Measurements from ENCODE around the gene OR2D2.
"Not testable (repeated sequence)": the region's sequence is repeated elsewhere in the genome, so short reads cannot be mapped to it uniquely, and the experiment has no call there.

Gene OR2D2, protein sequence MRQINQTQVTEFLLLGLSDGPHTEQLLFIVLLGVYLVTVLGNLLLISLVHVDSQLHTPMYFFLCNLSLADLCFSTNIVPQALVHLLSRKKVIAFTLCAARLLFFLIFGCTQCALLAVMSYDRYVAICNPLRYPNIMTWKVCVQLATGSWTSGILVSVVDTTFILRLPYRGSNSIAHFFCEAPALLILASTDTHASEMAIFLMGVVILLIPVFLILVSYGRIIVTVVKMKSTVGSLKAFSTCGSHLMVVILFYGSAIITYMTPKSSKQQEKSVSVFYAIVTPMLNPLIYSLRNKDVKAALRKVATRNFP

GRCh38 chr11:6892400-6892799 lies at the start of gene OR2D2:
OR2D2 (minus strand) TSS chr11:6892500; CDS start chr11:6892500, 0 bp downstream.
- no peak for DNase-seq

- DNase-seq = no peak
Observed at GRCh38 chr11:6941970-6942369, 49.7 kb upstream of the OR2D2 start.

GRCh38 chr11:6932145-6932544 lies 39.8 kb upstream of the OR2D2 start:
- no peak for DNase-seq

- DNase-seq = no peak
Observed at GRCh38 chr11:6931146-6931713, 38.9 kb upstream of the OR2D2 start.

- DNase-seq = no peak
Observed at GRCh38 chr11:6928916-6929315, 36.6 kb upstream of the OR2D2 start.

- DNase-seq = peak; percentile 6
Observed at GRCh38 chr11:6927030-6927617, 34.8 kb upstream of the OR2D2 start.

- DNase-seq = peak; percentile 76
Observed at GRCh38 chr11:6926208-6927029, 34.1 kb upstream of the OR2D2 start, which contains the start of gene ZNF215. ZNF215 (plus strand) TSS chr11:6926426; CDS start chr11:6932273, 5,847 bp downstream.

DNA sequence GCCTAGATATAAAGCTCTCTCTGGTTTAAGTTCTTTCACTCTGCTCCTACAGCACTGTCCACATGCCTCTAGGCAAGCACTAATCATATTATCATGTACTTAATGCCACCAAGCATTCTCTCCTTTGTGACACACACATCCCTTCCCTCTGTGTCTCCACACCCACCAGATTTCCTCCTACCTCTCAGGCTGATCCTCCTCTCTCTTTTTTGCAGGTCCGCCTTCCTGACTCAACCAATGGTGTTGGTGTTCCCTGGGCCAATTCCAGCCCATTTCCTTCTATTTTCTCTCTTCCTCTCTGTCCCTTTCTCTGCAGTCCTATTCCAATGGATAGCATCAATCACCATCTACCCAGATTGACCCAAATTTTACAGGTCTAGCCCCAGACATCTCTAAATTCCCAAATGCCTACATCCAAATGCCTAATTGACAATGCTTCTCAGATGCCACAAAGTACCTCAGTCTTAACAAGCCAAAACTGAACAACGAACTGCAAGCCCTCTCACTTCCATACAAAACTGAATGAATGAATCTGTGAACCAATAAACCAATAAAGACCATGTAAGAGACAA lies 33.4 kb upstream of the OR2D2 start:
- no peak for DNase-seq

- no peak for DNase-seq
Observed at GRCh38 chr11:6925007-6925577, 32.8 kb upstream of the OR2D2 start.

DNA sequence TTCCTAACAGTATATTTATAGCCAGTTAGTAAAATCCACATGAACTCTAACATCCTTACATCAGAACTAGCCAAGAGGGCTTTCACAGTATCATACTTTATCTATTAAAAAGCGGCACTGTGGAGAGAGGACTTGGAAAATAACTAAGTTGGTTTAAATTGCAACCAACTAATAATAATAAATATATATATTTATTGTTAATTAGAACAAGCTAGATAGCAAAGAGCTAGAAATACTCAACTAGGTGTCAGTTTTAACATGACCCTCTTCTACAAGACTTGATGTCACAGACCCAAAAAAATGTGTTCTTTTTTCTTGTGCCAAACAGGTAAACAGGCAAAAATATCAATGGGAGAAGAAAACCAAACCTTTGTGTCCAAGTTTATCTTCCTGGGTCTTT lies 28.4 kb upstream of the OR2D2 start, which contains the start of gene OR2D3:
Gene OR2D3, plus strand, starts transcription at position 301 of the 400 bp plus-strand sequence. Its CDS starts 0 bp downstream, at position 301.
- DNase-seq = no peak

DNA sequence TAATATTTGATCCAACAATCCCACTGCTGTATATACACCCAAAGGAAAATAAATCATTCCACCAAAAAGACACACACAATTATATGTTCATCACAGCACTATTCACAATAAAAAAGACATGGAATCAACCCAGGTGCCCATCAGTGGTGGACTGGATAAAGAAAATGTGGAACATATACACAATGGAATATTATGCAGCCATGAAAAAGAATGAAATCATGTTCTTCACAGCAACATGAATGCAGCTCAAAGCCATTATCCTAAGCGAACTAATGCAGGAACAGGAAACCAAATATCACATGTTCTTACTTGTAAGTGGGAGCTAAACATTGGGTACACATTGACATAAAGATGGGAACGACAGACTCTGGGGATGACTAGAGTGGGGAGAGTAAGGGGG lies 27.4 kb upstream of the OR2D2 start:
- no peak for DNase-seq

DNA sequence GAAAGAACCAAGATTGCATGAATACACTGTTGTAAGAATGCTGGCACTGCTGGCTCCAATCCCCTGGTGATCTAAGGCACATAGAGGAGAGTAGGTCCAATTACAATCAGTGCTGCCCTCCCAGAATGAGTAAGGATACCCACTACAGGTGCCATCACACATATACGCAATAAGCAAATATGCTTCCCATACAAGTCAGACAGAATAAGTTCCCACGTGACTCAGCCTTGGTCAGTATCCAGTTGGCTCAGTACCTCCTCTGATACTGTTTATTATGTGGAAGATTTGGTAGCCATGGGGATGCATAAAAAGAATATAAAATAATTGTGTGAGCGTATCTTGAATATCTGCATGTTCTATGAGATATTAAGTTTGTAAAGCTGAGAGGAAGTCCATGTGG lies 19.6 kb upstream of the OR2D2 start:
- DNase-seq = no peak

- no peak for DNase-seq
Observed at GRCh38 chr11:6911378-6911777, 19.1 kb upstream of the OR2D2 start.

- not testable (repeated sequence) for DNase-seq
Observed at GRCh38 chr11:6904804-6905203, 12.5 kb upstream of the OR2D2 start.

DNA sequence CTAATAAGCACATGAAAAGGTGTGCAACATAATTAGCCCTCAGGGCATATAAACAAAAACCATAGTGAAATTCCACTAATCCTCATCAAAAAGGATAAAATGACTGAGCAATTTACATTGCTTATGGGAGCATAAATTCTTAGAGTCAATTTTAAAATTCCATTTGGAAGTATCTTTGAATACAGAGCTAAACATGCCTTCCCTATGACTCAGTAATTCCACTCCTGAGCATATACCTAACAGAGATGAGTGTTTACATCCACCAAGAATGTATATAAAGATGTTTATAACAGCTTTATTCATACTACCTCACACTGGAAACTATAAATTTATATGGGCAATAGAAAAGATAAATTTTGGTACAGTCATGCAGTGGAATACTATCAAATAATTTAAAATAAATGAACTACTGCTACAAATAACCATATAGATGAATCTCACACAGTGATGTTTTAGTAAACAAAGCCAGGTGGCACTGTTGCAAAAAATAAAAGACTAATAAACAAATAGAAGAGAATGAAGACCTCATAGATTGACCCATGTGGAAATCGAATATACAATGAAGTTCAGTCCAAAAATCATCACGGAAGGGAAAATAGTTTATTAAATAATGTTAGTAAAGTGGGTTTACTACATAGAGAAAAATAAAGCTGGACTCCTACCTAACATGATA lies 8.2 kb upstream of the OR2D2 start:
- no peak for DNase-seq

DNA sequence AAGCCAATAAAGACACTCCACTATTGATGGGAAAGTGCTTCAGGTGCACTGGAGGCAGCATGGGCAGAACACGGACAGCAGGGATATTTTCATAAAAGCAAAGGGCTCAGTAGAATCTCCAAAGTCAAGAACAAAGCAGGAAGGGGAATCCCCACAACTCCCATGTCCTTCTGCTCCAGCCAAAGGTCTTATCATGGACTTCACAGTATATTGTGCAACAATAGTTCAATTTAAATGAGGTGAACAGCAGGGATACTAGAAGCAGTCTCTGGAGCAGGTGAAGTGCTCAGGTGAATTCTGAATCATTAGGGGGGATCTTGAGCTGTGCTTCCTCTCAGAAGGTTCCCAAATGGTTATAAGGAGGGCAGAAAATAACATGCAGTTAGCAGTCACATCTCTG lies 6.6 kb upstream of the OR2D2 start:
- no peak for DNase-seq

DNA sequence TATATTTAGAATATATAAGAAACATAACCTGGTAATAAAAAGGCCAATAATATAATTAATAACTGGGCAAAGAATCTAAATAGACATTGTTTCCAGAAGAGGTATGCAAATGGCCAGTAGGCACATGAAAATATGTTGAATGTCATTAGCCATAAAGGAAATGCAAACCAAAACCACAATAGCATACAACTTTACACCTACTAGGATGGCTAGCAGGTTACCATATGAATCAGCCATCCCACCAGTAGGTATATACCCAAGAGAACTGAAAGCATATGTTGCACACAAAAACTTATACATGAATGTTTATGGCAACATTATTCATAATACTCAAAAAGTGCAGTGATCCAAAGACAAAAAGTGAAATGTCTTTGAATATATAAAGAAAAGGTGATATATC lies 2.7 kb upstream of the OR2D2 start:
- no peak for DNase-seq

DNA sequence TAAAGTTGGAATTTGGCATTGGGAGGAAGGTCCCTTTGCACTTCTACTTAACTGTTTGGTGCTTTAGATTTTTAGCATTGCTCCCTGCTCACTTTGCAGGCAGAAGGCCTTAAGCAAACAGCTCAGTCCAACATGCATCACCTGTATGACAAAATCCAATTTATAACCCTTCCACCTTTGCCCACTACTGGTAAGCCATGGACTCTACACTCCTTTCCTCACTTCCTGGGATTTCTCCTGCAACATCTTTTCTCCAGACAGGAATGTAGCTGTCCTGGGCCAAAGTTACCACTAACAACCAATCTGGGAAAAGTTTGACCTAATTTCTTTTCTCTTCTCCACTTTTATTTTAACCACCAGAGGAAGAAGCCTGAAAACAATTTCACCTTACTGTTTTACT lies 1.8 kb upstream of the OR2D2 start:
- DNase-seq = no peak

GRCh38 chr11:6889835-6890234 lies 2.5 kb downstream of the OR2D2 start:
- DNase-seq = no peak

- DNase-seq = no peak
Observed at GRCh38 chr11:6888830-6889229, 3.5 kb downstream of the OR2D2 start.

DNA sequence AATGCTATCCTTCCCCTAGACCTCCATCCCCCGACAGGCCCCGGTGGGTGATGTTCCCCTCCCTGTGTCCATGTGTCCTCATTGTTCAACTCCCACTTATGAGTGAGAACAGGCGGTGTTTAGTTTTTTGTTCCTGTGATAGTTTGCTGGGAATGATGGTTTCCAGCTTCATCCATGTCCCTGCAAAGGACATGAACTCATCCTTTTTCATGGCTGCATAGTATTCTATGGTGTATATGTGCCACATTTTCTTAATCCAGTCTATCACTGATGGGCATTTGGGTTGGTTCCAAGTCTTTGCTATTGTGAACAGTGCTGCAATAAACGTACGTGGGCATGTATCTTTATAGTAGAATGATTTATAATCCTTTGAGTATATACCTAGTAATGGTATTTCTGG lies 4.6 kb downstream of the OR2D2 start:
- DNase-seq = not testable (repeated sequence)

- DNase-seq = no peak
Observed at GRCh38 chr11:6882751-6883150, 9.5 kb downstream of the OR2D2 start.
